ENCODE data around the gene SAGE1. TPM values are rescaled to one million over a fixed set of nuclear protein-coding genes. Genes with fewer than 3 reads are reported as not detected.
"Not testable (repeated sequence)": the region's sequence is repeated elsewhere in the genome, so short reads cannot be mapped to it uniquely, and the experiment has no call there.

The SAGE1 gene
- total RNA-seq, 6 experiments from 2014 or later, result not detected

DNA sequence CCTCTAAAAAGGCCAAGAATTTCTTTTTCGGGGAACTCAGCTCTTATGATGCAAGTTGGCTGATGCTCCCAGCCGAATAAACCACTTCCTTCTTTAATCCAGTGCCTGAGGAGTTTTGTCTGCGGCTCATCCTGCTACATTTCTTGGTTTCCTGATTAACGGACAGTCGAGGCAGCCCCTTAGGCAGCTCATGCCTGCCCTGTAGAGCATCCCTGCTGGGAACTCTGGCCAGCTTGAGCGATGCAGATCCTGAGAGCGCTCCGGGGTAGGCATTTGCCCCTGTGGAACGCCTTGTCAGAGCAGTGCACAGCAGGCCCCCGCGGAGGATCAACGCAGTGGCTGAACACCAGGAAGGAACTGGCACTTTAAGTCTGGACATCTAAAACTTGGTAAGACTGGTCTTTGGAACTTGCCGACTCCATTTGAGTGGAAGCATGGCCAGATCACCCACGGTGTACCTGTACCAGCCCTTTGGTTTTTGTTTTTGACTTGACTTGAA, 3.4 kb upstream of the SAGE1 start:
- DNase-seq, result peak in 1 of 3 donors; percentile 34
- no peak overlapping the region for H3K27ac ChIP-seq
- 60% methylated on average over 10 of the region's 14 CpGs for WGBS (ENCODE audit: insufficient coverage, low coverage, low lambda C conversion rate, missing lambda C conversion rate)
- no peak overlapping the region for H3K4me3 ChIP-seq
- TF ChIP-seq, protein P1, sequence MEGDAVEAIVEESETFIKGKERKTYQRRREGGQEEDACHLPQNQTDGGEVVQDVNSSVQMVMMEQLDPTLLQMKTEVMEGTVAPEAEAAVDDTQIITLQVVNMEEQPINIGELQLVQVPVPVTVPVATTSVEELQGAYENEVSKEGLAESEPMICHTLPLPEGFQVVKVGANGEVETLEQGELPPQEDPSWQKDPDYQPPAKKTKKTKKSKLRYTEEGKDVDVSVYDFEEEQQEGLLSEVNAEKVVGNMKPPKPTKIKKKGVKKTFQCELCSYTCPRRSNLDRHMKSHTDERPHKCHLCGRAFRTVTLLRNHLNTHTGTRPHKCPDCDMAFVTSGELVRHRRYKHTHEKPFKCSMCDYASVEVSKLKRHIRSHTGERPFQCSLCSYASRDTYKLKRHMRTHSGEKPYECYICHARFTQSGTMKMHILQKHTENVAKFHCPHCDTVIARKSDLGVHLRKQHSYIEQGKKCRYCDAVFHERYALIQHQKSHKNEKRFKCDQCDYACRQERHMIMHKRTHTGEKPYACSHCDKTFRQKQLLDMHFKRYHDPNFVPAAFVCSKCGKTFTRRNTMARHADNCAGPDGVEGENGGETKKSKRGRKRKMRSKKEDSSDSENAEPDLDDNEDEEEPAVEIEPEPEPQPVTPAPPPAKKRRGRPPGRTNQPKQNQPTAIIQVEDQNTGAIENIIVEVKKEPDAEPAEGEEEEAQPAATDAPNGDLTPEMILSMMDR (IDR thresholded peaks at IDR 0.05), result no peak
- TF ChIP-seq POLR2A (IDR thresholded peaks at IDR 0.05), result no peak
- no peaks in the 10 kb centered on the region for H3K36me3 ChIP-seq
- no peaks in the 10 kb centered on the region for H3K9me3 ChIP-seq
- no peaks in the 10 kb centered on the region for H3K27me3 ChIP-seq
- intact Hi-C loops (cut with DNase I), result no loop called here
- no peak for ATAC-seq
- no peaks in the 10 kb centered on the region for H3K4me1 ChIP-seq

DNA sequence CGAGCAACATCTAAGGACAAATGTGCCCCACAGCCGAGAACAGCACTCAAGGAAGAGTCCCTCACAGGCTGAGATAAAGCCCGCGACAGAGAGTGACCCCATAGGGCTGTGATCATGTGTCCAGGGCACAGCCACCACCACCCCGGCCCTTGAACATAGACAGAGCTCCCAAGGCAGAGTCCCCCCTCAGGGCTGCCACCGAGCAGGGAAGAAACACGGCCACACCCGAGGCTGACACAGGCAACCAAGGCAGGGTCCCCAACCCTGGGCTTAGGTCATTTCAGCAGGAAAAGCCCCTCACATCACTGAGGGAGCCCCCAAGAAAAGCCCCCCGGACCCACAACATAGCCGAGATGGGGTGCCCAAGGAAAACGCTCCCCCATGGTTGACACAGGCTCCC, 735 bp upstream of the SAGE1 start:
- 50% methylated on average over 2 of the region's 11 CpGs for WGBS (ENCODE audit: insufficient coverage, low coverage, low lambda C conversion rate, missing lambda C conversion rate)
- intact Hi-C loops (cut with DNase I), result no loop called here
- Histone ChIP-seq H3K9me3 (no peaks in the 10 kb centered on the region), H3K4me1 (no peaks in the 10 kb centered on the region), H3K36me3 (no peaks in the 10 kb centered on the region), H3K27ac (no peak overlapping the region), H3K27me3 (no peaks in the 10 kb centered on the region), H3K4me3 (no peak overlapping the region)
- DNase-seq (peak in 1 of 3 donors; percentile 28), ATAC-seq (peak in 1 of 4 donors; percentile 35)
- TF ChIP-seq, protein P1 (IDR thresholded peaks at IDR 0.05), result no peak
- no peak for TF ChIP-seq POLR2A (IDR thresholded peaks at IDR 0.05)

DNA sequence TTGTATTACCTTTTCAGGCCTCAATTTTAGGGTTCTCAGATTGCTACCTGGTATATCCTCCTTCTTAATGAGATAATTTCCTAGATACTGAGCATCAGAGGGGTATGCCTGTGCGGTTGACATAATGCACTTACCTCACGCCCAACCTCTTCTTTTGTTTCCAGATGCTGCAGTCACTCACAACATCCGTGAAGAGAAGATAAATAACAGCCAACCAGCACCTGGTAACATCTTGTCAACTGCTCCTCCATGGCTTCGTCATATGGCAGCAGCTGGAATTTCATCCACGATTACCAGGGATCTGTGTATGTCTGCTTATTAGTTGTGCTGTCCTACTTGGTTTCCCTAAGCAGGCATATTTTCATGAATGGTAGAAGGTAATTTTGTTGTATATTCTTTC, 16.7 kb downstream of the SAGE1 start:
- Histone ChIP-seq H3K36me3 (no peaks in the 10 kb centered on the region), H3K27me3 (no peaks in the 10 kb centered on the region), H3K27ac (no peak overlapping the region), H3K4me1 (no peaks in the 10 kb centered on the region), H3K4me3 (no peak overlapping the region), H3K9me3 (no peaks in the 10 kb centered on the region)
- WGBS (ENCODE audit: insufficient coverage, low coverage, low lambda C conversion rate, missing lambda C conversion rate), result 40% methylated on average over 5 of the region's 5 CpGs
- DNase-seq, result no peak
- intact Hi-C loops (cut with DNase I), result no loop called here
- no peak for ATAC-seq
- no peak for TF ChIP-seq POLR2A (IDR thresholded peaks at IDR 0.05)
- TF ChIP-seq, protein P1 (IDR thresholded peaks at IDR 0.05), result no peak

DNA sequence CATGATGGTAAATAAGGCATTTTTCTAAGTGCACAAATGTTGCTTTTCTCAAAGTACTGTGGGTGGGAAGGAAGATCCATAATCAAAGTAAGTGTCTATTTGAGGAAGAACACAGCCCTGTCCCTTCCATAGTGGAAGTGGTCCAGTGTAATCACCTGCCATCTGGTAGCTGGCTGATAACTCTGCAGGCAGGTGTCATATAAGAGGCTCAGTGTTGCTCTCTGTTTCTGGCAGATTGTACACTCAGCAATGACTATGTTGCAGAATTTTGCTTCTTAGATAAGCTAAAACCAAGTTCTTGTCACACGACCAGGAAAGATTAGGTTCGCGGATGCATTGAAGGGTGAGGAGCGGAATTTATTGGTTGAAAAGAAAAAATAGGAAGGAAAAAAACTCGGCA, 20.9 kb downstream of the SAGE1 start:
- Histone ChIP-seq H3K4me1 (no peaks in the 10 kb centered on the region), H3K27ac (no peak overlapping the region), H3K4me3 (no peak overlapping the region), H3K27me3 (no peaks in the 10 kb centered on the region), H3K36me3 (no peaks in the 10 kb centered on the region), H3K9me3 (no peaks in the 10 kb centered on the region)
- no peak for TF ChIP-seq POLR2A (IDR thresholded peaks at IDR 0.05)
- TF ChIP-seq, protein P1 (IDR thresholded peaks at IDR 0.05), result no peak
- WGBS (ENCODE audit: insufficient coverage, low coverage, low lambda C conversion rate, missing lambda C conversion rate), result 50% methylated on average over 5 of the region's 5 CpGs
- intact Hi-C loops (cut with DNase I), result no loop called here
- ATAC-seq, result no peak
- no peak for DNase-seq

DNA sequence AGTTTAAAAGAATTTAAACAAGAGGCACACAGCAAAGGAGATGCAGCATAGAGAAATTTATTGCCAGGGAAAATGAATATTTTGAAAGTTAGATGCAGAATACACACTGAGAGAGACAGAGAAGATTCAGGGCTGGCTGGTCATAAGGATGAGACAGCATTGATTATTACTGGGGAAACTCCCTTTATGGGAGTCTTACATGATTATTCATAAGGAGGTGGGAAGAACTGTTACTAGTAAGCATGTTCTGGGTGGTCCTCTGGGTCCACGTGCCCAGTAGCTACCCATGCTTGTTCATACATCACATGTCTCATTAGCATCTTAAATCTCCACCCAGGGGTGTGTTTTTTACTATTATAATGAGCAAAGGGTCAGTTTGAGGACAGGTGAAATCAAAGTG, 27.0 kb downstream of the SAGE1 start:
- intact Hi-C loops (cut with DNase I); H3K27ac ChIP-seq; H3K36me3 ChIP-seq; H3K9me3 ChIP-seq; DNase-seq; H3K4me3 ChIP-seq; H3K27me3 ChIP-seq; ATAC-seq; H3K4me1 ChIP-seq: not testable (repeated sequence)
- 14% methylated on average over 1 of the region's 1 CpG for WGBS (ENCODE audit: insufficient coverage, low coverage, low lambda C conversion rate, missing lambda C conversion rate)

All from right lobe of liver (tissue), 6 donors.